Osteoblast (primary cell): ENCODE measurements around the gene CTNND2. TPM values are rescaled to one million over a fixed set of nuclear protein-coding genes. Genes with fewer than 3 reads are reported as not detected.

Source experiments
- DNase-seq: peaks from one replicate; pipeline ENCODE4 v3.0.0; 2011; ENCODE audit warnings: low spot score, mixed read lengths; ENCODE audit not compliant: insufficient read length; ENCODE audit errors: missing footprints
- H2AFZ ChIP-seq: 2 replicates; pipeline ENCODE4 v1.6.0; 2011; ENCODE audit warnings: mild to moderate bottlenecking, low read length
- H3K27ac ChIP-seq: 2 replicates; pipeline ENCODE4 v1.5.1; 2011; ENCODE audit warnings: mild to moderate bottlenecking, low read depth, low read length, moderate library complexity
- H3K27me3 ChIP-seq: 2 replicates; pipeline ENCODE4 v1.6.0; 2012; ENCODE audit warnings: mild to moderate bottlenecking, control low read depth, inconsistent platforms, low read length, moderate library complexity; ENCODE audit not compliant: insufficient read depth
- H3K36me3 ChIP-seq: 2 replicates; pipeline ENCODE4 v1.5.1; 2011; ENCODE audit warnings: mild to moderate bottlenecking, low read length, control low read depth, moderate library complexity; ENCODE audit not compliant: insufficient read depth
- H3K4me1 ChIP-seq: 2 replicates; pipeline ENCODE4 v1.5.1; 2011; ENCODE audit warnings: mild to moderate bottlenecking, low read length, control low read depth, moderate library complexity; ENCODE audit not compliant: insufficient read depth
- H3K4me2 ChIP-seq: 2 replicates; pipeline ENCODE4 v1.6.0; 2011; ENCODE audit warnings: mild to moderate bottlenecking, low read length; ENCODE audit not compliant: insufficient read depth
- H3K4me3 ChIP-seq: fragments of 200-600 bp; sonication (generic); 3 replicates; pipeline ENCODE4 v1.5.1; 2012; ENCODE audit warnings: mild to moderate bottlenecking, low read length, inconsistent platforms; ENCODE audit not compliant: insufficient read depth
- H3K79me2 ChIP-seq: 2 replicates; pipeline ENCODE4 v1.6.0; 2012; ENCODE audit warnings: mild to moderate bottlenecking, low read length, control low read depth, inconsistent platforms; ENCODE audit not compliant: insufficient read depth
- H3K9me3 ChIP-seq: 2 replicates; pipeline ENCODE4 v1.5.1; 2011; ENCODE audit warnings: low read depth, low read length, control low read depth
- H4K20me1 ChIP-seq: 2 replicates; pipeline ENCODE4 v1.6.0; 2012; ENCODE audit warnings: mild to moderate bottlenecking, low read length, control low read depth; ENCODE audit not compliant: insufficient read depth
- CTCF ChIP-seq: IDR thresholded peaks from 2 replicates; pipeline ENCODE4 v1.5.1; 2011; ENCODE audit warnings: mild to moderate bottlenecking, low read depth, low read length, moderate library complexity; ENCODE audit errors: extremely low read depth
- total RNA-seq: library from RNA; depleted of rRNA; stranded (reverse); fragments of >200 nt; gene quantifications from 2 replicates; pipeline ENCODE4 v1.2.3, GENCODE V29; 2012

The CTNND2 gene
- total RNA-seq, 1 donor, result not detected

GRCh38 chr5:11386398-11386797 lies 517.8 kb downstream of the CTNND2 start:
- no peak for DNase-seq
- Histone ChIP-seq H3K4me2 (no peak overlapping the region), H3K36me3 (no peaks in the 10 kb centered on the region), H3K27ac (no peak overlapping the region), H3K79me2 (no peaks in the 10 kb centered on the region), H3K4me1 (no peaks in the 10 kb centered on the region), H2AFZ (no peak overlapping the region), H4K20me1 (no peaks in the 10 kb centered on the region), H3K27me3 (no peaks in the 10 kb centered on the region), H3K9me3 (no peaks in the 10 kb centered on the region), H3K4me3 (no peak overlapping the region)
- TF ChIP-seq CTCF, result no peak

GRCh38 chr5:11385901-11386293 lies 518.3 kb downstream of the CTNND2 start:
- Histone ChIP-seq H3K4me2 (no peak overlapping the region), H4K20me1 (no peaks in the 10 kb centered on the region), H2AFZ (no peak overlapping the region)

GRCh38 chr5:11385251-11385900 lies 518.9 kb downstream of the CTNND2 start:
- Histone ChIP-seq H2AFZ (no peak overlapping the region), H3K4me2 (no peak overlapping the region)
- TF ChIP-seq CTCF, result no peak

More at GRCh38 chr5:11385901-11386293, 518.3 kb downstream of the CTNND2 start:
- peak; percentile 31 for DNase-seq
- no peaks in the 10 kb centered on the region for H3K79me2 ChIP-seq
- H3K27ac ChIP-seq, result no peak overlapping the region
- H3K36me3 ChIP-seq, result no peaks in the 10 kb centered on the region
- no peaks in the 10 kb centered on the region for H3K9me3 ChIP-seq
- no peak for TF ChIP-seq CTCF
- no peaks in the 10 kb centered on the region for H3K4me1 ChIP-seq
- H3K27me3 ChIP-seq, result no peaks in the 10 kb centered on the region
- no peak overlapping the region for H3K4me3 ChIP-seq

GRCh38 chr5:11384441-11385250 lies 519.6 kb downstream of the CTNND2 start:
- Histone ChIP-seq H3K79me2 (no peaks in the 10 kb centered on the region), H3K27ac (no peak overlapping the region), H4K20me1 (no peaks in the 10 kb centered on the region), H3K27me3 (no peaks in the 10 kb centered on the region), H3K9me3 (no peaks in the 10 kb centered on the region), H2AFZ (no peak overlapping the region), H3K4me1 (no peaks in the 10 kb centered on the region), H3K36me3 (no peaks in the 10 kb centered on the region), H3K4me3 (no peak overlapping the region), H3K4me2 (no peak overlapping the region)
- DNase-seq, result peak; percentile 61
- TF ChIP-seq CTCF, result no peak

More at GRCh38 chr5:11385251-11385900, 518.9 kb downstream of the CTNND2 start:
- Histone ChIP-seq H3K79me2 (no peaks in the 10 kb centered on the region), H3K27me3 (no peaks in the 10 kb centered on the region), H3K4me3 (no peak overlapping the region), H3K4me1 (no peaks in the 10 kb centered on the region), H4K20me1 (no peaks in the 10 kb centered on the region), H3K9me3 (no peaks in the 10 kb centered on the region), H3K36me3 (no peaks in the 10 kb centered on the region), H3K27ac (no peak overlapping the region)
- peak; percentile 39 for DNase-seq
